Esophagus squamous epithelium (tissue), 5 donors: ENCODE results near the gene CCL23. TPM values are rescaled to one million over a fixed set of nuclear protein-coding genes. Genes with fewer than 3 reads are reported as not detected.

Source experiments
- DNase-seq: peaks from one replicate; lab custom pipeline; 2025; lab: John Stamatoyannopoulos, UW
- H3K27ac ChIP-seq, 4 donors: fragments of 200-600 bp; sonication (generic); one replicate each; pipeline ENCODE4 v1.5.1; 2016 to 2019; ENCODE audit warnings: mild to moderate bottlenecking in 1 of 4
- H3K27me3 ChIP-seq, 4 donors: fragments of 200-600 bp; sonication (generic); 1 replicate in 3 of 4; 2 replicates in 1 of 4; pipeline versions ENCODE4 v1.5.1 to v1.6.0; 2017 to 2021; ENCODE audit warnings: antibody characterized with exemption in 1 of 4
- H3K36me3 ChIP-seq, 3 donors: fragments of 200-600 bp; sonication (generic); one replicate each; pipeline ENCODE4 v1.5.1; 2016 to 2019
- H3K4me1 ChIP-seq, 3 donors: fragments of 200-600 bp; sonication (generic); one replicate each; pipeline ENCODE4 v1.5.1; 2017 to 2019
- H3K4me3 ChIP-seq, 4 donors: fragments of 200-600 bp; sonication (generic); 1 replicate in 3 of 4; 2 replicates in 1 of 4; pipeline ENCODE4 v1.5.1; 2016 to 2019; ENCODE audit warnings: mild to moderate bottlenecking in 2 of 4, moderate library complexity in 1 of 4
- H3K9me3 ChIP-seq, 3 donors: fragments of 200-600 bp; sonication (generic); one replicate each; pipeline ENCODE4 v1.5.1; 2016 to 2019
- POLR2A ChIP-seq, 4 donors: fragments of 450-650 bp; IDR thresholded peaks; one replicate each; pipeline ENCODE4 v1.6.1; 2017; ENCODE audit warnings: antibody characterized with exemption in 4 of 4, mild to moderate bottlenecking in 4 of 4, moderate library complexity in 3 of 4
- WGBS, 2 donors: methylation state at CpG; one replicate each; pipeline ENCODE4 v1.1.5; 2018; 5-methylcytosine and 5-hydroxymethylcytosine counted together
- intact Hi-C: fragments of 100-400 bp; cut with DNase I; formaldehyde crosslinking; loops from one replicate; pipeline ENCODE4 v1.15.0; 2022
- total RNA-seq, 4 donors: library from RNA; depleted of rRNA; stranded (reverse); fragments of >200 nt; gene quantifications; one replicate each; pipeline ENCODE4 v1.1.0, GENCODE V29; 2016
- TF ChIP-seq, protein P1 (sequence below), 6 experiments: fragments of 450-650 bp in 4 of 6; fragments of 200-600 bp in 2 of 6; sonication (generic) in 2 of 6; IDR thresholded peaks; one replicate each; pipeline ENCODE4 v1.5.1; 2016 to 2019; ENCODE audit warnings: antibody characterized with exemption in 6 of 6, mild to moderate bottlenecking in 4 of 6, moderate library complexity in 4 of 6
- donor health status: DM: yes; HTN: yes; CAD: no.

CCL23 gene
- total RNA-seq, 4 donors from 2014 or later = 2.0 to 13.4 (median 3.4) TPM

DNA sequence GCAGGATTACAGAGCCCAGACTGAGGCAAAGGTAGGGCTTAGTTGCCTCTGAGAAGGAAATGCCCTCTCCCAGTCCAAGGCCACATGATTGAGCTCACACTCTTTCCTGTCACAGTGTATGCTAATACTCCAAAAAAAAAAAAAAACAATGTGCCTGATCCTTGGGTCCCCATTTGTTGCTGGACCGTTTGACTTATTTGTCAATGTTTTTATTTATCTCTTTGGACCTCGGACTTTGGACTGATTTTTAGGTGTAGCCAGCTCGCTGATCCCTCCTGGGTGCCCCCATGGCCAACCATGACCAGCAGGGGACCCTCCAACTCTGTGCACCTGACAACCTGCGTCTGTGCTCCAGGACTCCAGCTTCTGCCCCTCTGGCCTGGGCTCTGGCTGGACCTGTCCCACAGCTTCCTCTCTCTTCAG, 35.9 kb downstream of the CCL23 start:
- Histone ChIP-seq H3K9me3 (no peaks in the 10 kb centered on the region), H3K27ac (no peak overlapping the region), H3K4me3 (no peak overlapping the region), H3K27me3 (no peaks in the 10 kb centered on the region), H3K36me3 (no peaks in the 10 kb centered on the region), H3K4me1 (no peaks in the 10 kb centered on the region)
- DNase-seq = no peak
- WGBS, 2 donors = 47 to 69% methylated on average over 4 of the region's 4 CpGs
- TF ChIP-seq, protein P1, sequence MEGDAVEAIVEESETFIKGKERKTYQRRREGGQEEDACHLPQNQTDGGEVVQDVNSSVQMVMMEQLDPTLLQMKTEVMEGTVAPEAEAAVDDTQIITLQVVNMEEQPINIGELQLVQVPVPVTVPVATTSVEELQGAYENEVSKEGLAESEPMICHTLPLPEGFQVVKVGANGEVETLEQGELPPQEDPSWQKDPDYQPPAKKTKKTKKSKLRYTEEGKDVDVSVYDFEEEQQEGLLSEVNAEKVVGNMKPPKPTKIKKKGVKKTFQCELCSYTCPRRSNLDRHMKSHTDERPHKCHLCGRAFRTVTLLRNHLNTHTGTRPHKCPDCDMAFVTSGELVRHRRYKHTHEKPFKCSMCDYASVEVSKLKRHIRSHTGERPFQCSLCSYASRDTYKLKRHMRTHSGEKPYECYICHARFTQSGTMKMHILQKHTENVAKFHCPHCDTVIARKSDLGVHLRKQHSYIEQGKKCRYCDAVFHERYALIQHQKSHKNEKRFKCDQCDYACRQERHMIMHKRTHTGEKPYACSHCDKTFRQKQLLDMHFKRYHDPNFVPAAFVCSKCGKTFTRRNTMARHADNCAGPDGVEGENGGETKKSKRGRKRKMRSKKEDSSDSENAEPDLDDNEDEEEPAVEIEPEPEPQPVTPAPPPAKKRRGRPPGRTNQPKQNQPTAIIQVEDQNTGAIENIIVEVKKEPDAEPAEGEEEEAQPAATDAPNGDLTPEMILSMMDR (IDR thresholded peaks at IDR 0.05) = no peak
- TF ChIP-seq POLR2A (IDR thresholded peaks at IDR 0.05) = no peak
- intact Hi-C loops = no loop called here

DNA sequence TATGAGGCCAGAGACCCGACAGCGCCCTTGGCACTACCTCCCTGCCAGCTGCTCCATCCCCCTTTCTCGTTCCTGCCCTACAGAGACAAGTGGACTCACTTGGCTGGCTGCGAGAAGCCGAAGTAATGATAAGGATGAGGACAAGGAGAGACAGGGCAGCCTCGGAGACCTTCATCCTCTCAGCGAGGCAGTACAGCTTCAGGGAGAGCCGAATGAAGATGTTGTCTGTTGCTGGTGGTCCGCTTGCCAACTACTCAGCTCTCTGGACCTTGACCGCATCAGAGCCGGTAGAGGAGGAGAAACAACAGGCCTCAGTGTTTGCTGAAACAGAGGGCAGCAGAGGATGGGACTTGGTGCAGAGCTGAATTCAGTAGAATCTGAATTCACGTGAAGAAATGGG, 36.5 kb downstream of the CCL23 start, which contains the start of gene CCL16:
TSS of gene CCL16 (minus strand) at position 252 of the 400 bp plus-strand sequence. CDS start at position 175, 77 bp downstream.
- H3K27ac ChIP-seq = no peak within 1 kb of the TSS
- 76 to 81% methylated on average over 10 of the region's 12 CpGs for WGBS, 2 donors
- intact Hi-C loops = no loop called here
- H3K27me3 ChIP-seq = no peaks in the 10 kb centered on the region
- no peaks in the 10 kb centered on the region for H3K9me3 ChIP-seq
- H3K36me3 ChIP-seq = no peaks in the 10 kb centered on the region
- DNase-seq = no peak
- H3K4me1 ChIP-seq = no peaks in the 10 kb centered on the region
- H3K4me3 ChIP-seq = no peak within 1 kb of the TSS
- TF ChIP-seq POLR2A (IDR thresholded peaks at IDR 0.05) = no peak
- TF ChIP-seq, protein P1 (IDR thresholded peaks at IDR 0.05) = no peak

DNA sequence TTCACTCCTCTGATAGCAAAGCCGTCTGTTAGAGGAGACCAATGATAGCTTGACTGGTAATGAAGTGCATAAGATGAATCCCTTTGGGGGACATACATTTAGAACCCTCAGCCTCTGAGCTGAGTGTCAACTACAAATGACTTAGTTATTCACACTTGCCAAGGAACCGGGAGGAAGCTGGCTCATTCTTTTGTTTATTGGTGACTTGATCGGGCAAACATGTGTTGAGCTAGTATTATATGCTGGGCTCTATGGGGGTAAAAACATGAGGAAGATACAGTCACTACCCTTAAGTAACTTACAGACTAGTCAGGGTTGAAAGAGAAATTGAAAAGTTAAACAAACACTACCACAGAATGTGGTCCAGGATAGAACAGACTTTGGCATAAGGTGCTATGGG, 39.4 kb downstream of the CCL23 start:
- H3K9me3 ChIP-seq = no peaks in the 10 kb centered on the region
- H3K27me3 ChIP-seq = no peaks in the 10 kb centered on the region
- DNase-seq = no peak
- WGBS, 2 donors = 56 to 75% methylated on average over 3 of the region's 3 CpGs
- no peaks in the 10 kb centered on the region for H3K36me3 ChIP-seq
- TF ChIP-seq POLR2A (IDR thresholded peaks at IDR 0.05) = no peak
- TF ChIP-seq, protein P1 (IDR thresholded peaks at IDR 0.05) = no peak
- intact Hi-C loops = loop anchor here (10.0 kb wide), 1 partner anchor 166 kb away; no protein-coding TSS in a partner anchor
- H3K4me1 ChIP-seq = peaks cover 0 to 6% (median 4%) of the 10 kb centered on the region in 3 donors
- H3K27ac ChIP-seq = no peak overlapping the region
- H3K4me3 ChIP-seq = no peak overlapping the region

DNA sequence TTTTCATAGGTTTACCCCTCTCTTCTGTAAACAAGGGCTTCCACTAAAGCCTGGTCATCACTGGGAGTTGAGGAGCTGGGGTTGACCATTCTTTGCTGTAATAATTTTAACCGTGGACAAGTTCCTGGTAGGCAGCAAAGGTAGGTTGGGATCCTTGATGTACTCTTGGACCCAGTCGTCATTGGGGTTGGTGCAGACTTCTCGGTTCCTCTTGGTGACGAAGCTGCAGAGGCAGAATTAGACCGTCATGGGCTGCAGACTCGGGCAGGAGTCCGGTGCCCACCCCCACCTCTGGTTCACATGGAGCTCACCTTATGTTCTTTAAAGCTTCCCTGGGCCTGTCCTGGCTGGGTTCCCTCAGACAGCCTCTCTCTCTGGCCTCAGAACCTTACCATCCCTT, 40.3 kb downstream of the CCL23 start:
- Histone ChIP-seq H3K4me3 (no peak overlapping the region), H3K36me3 (no peaks in the 10 kb centered on the region), H3K4me1 (peaks cover 0 to 13% (median 8%) of the 10 kb centered on the region in 3 donors), H3K27ac (no peak overlapping the region), H3K27me3 (no peaks in the 10 kb centered on the region), H3K9me3 (no peaks in the 10 kb centered on the region)
- intact Hi-C loops = loop anchor here (10.0 kb wide), 1 partner anchor 167 kb away; no protein-coding TSS in a partner anchor
- DNase-seq = no peak
- TF ChIP-seq, protein P1 (IDR thresholded peaks at IDR 0.05) = no peak
- TF ChIP-seq POLR2A (IDR thresholded peaks at IDR 0.05) = no peak
- 87 to 91% methylated on average over 6 to 7 of the region's 7 CpGs for WGBS, 2 donors

DNA sequence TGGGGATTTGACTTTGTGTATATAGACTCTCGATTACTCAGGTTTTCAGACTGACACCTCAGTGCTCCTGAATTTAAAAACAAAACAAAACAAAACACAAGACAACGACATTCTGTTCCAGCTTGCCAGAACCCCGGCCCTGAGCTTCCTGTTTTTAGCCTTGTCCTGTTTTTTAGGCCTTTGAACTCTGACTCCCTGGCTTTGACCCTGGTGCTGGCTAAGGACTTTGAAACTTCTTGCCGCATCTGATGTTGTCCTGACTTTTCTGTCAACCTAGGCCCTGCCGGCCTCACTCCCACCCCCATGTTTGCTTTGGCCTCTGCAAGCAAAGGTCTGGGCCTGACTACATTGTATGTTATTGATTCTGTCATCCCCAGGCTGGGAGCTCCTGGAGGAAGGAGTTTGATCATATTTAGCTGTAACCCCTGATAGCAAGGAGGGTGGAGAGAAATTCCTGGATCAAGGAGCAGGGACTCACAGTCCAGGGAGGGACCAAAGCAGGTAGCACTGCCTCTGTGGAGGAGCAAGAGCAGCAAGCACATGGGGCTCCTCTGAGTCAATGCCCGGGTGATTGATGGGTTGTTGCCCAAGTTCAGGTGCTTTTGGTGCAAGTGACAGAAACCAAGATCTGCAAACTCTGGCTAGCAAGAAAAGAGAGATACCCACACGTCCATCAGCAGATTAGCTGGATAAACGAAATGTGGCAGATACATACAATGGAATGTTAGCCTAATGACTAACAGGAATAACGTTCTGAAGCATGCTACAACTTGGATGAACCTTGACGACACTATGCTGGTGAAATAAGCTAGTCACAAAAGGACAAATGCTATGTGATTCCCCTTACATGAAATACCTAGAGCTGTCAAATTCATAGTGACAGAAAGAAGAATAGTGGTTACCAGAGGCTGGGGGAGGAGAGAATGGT, 44.2 kb downstream of the CCL23 start:
- no peak for TF ChIP-seq POLR2A (IDR thresholded peaks at IDR 0.05)
- TF ChIP-seq, protein P1 (IDR thresholded peaks at IDR 0.05) = no peak
- Histone ChIP-seq H3K4me1 (peaks cover 0 to 13% (median 8%) of the 10 kb centered on the region in 3 donors), H3K4me3 (no peak overlapping the region), H3K27ac (peak overlapping the region in 1 of 4 donors; percentile 14), H3K27me3 (peaks cover 0 to 6% (median 0%) of the 10 kb centered on the region in 4 donors), H3K9me3 (no peaks in the 10 kb centered on the region), H3K36me3 (no peaks in the 10 kb centered on the region)
- intact Hi-C loops = loop anchor here (10.0 kb wide), 1 partner anchor 171 kb away; no protein-coding TSS in a partner anchor
- 27 to 31% methylated on average over 10 of the region's 10 CpGs for WGBS, 2 donors
- no peak for DNase-seq
